Upper lobe of left lung (tissue), 6 donors: ENCODE data around the gene GNPTAB. TPM values are rescaled to one million over a fixed set of nuclear protein-coding genes. Genes with fewer than 3 reads are reported as not detected.
A peak's percentile ranks its signal among the peaks of the same experiment; 100 is the strongest.

Experiments
- ATAC-seq, 2 donors: fragments of 200-7000 bp; cut with Tn5 transposase; one replicate each; pipeline ENCODE4 v1.9.1; 2022; ENCODE audit warnings: mild to moderate bottlenecking in 2 of 2, moderate library complexity in 2 of 2; ENCODE audit not compliant: low FRiP score in 2 of 2
- DNase-seq, 2 donors: peaks; one replicate each; pipeline ENCODE4 v3.0.0-alpha.2; 2019 to 2020
- H3K27ac ChIP-seq, 4 donors: fragments of 200-600 bp; sonication (generic); one replicate each; pipeline ENCODE4 v1.5.1; 2016 to 2019
- H3K27me3 ChIP-seq, 4 donors: fragments of 200-600 bp; sonication (generic); one replicate each; pipeline ENCODE4 v1.5.1; 2017 to 2019
- H3K36me3 ChIP-seq, 4 donors: fragments of 200-600 bp; sonication (generic); one replicate each; pipeline ENCODE4 v1.5.1; 2016 to 2019
- H3K4me1 ChIP-seq, 4 donors: fragments of 200-600 bp; sonication (generic); one replicate each; pipeline ENCODE4 v1.5.1; 2018 to 2019
- H3K4me3 ChIP-seq, 4 donors: fragments of 200-600 bp; sonication (generic); one replicate each; pipeline ENCODE4 v1.5.1; 2017 to 2019; ENCODE audit warnings: mild to moderate bottlenecking in 2 of 4, moderate library complexity in 1 of 4
- H3K9me3 ChIP-seq, 4 donors: fragments of 200-600 bp; sonication (generic); one replicate each; pipeline ENCODE4 v1.5.1; 2018 to 2019
- CTCF ChIP-seq, 6 experiments: fragments of 450-650 bp in 4 of 6; fragments of 200-600 bp in 2 of 6; sonication (generic) in 2 of 6; IDR thresholded peaks; one replicate each; pipeline ENCODE4 v1.5.1; 2016 to 2019; ENCODE audit warnings: antibody characterized with exemption in 6 of 6
- EP300 ChIP-seq, 4 donors: sonication (generic); formaldehyde crosslinking; IDR thresholded peaks; one replicate each; pipeline ENCODE4 v1.5.1; 2017; ENCODE audit warnings: antibody characterized with exemption in 4 of 4, control low read depth in 2 of 4
- POLR2A ChIP-seq, 4 donors: fragments of 450-650 bp; IDR thresholded peaks; one replicate each; pipeline ENCODE4 v1.5.1; 2016 to 2017; ENCODE audit warnings: antibody characterized with exemption in 4 of 4, mild to moderate bottlenecking in 2 of 4
- POLR2AphosphoS5 ChIP-seq, 2 donors: sonication (generic); formaldehyde crosslinking; IDR thresholded peaks; one replicate each; pipeline ENCODE4 v1.5.1; 2017; ENCODE audit warnings: antibody characterized with exemption in 2 of 2
- WGBS, 2 donors: methylation state at CpG; one replicate each; pipeline ENCODE4 v1.1.5; 2017 to 2018; 5-methylcytosine and 5-hydroxymethylcytosine counted together
- total RNA-seq, 6 donors: library from RNA; depleted of rRNA in 4 of 6; stranded (reverse); fragments of >200 nt in 4 of 6; gene quantifications; one replicate each; pipeline versions ENCODE4 v1.1.0 to v1.2.1, GENCODE V29; 2016 to 2021
- donor health status: DM: no; HTN: no; CAD: no; lungs with moderate emphysema.
- donor health status: DM: no; HTN: yes; CAD: no; lungs with severe emphysema.

The GNPTAB gene
- 10 to 100 TPM; 45.8 to 73.3 (median 57.5) TPM for total RNA-seq

GRCh38 chr12:101830367-101831325 lies at the start of gene GNPTAB:
Gene GNPTAB (minus strand): TSS chr12:101830959. CDS start chr12:101830675, 284 bp downstream.
- Histone ChIP-seq H3K36me3 (no peaks in the 10 kb centered on the region), H3K27ac (peak within 1 kb of the TSS; percentile 82 to 92 (median 86)), H3K27me3 (no peaks in the 10 kb centered on the region), H3K9me3 (no peaks in the 10 kb centered on the region), H3K4me3 (peak within 1 kb of the TSS; percentile 70 to 92 (median 82)), H3K4me1 (peaks cover 18 to 44% (median 27%) of the 10 kb centered on the region in 4 donors)
- TF ChIP-seq POLR2AphosphoS5 (IDR thresholded peaks at IDR 0.05): no peak
- TF ChIP-seq CTCF (IDR thresholded peaks at IDR 0.05): peak; percentile 90 to 99 (median 97)
- peak in 2 of 4 donors; percentile 39 to 81 for TF ChIP-seq POLR2A (IDR thresholded peaks at IDR 0.05)
- TF ChIP-seq EP300 (IDR thresholded peaks at IDR 0.05): no peak
- ATAC-seq (peak; percentile 99), DNase-seq (peak; percentile 96 to 98)
- 0% methylated on average over 17 to 47 of the region's 96 CpGs for WGBS, 2 donors

- Histone ChIP-seq H3K27me3 (no peaks in the 10 kb centered on the region), H3K4me3 (peak overlapping the region; percentile 49 to 99 (median 88)), H3K4me1 (peaks cover 24 to 52% (median 34%) of the 10 kb centered on the region in 4 donors), H3K9me3 (no peaks in the 10 kb centered on the region), H3K27ac (peak overlapping the region; percentile 97 to 100 (median 98)), H3K36me3 (no peaks in the 10 kb centered on the region)
- no peak for ATAC-seq
- no peak for DNase-seq
- TF ChIP-seq POLR2A (IDR thresholded peaks at IDR 0.05) (peak in 1 of 4 donors; percentile 18), EP300 (IDR thresholded peaks at IDR 0.05) (no peak), CTCF (IDR thresholded peaks at IDR 0.05) (no peak)
- 2 to 6% methylated on average over 7 of the region's 7 CpGs for WGBS, 2 donors
These were observed 47.6 kb upstream of the GNPTAB start for GRCh38 chr12:101878243-101878821.

GRCh38 chr12:101877806-101878242 lies 47.1 kb upstream of the GNPTAB start:
- peak; percentile 4 to 15 for ATAC-seq
- Histone ChIP-seq H3K27ac (peak overlapping the region; percentile 97 to 100 (median 98)), H3K36me3 (no peaks in the 10 kb centered on the region), H3K27me3 (no peaks in the 10 kb centered on the region), H3K4me3 (peak overlapping the region; percentile 49 to 99 (median 88)), H3K9me3 (no peaks in the 10 kb centered on the region), H3K4me1 (peaks cover 24 to 50% (median 34%) of the 10 kb centered on the region in 4 donors)
- WGBS, 2 donors: 1% methylated on average over 7 to 15 of the region's 24 CpGs
- TF ChIP-seq CTCF (IDR thresholded peaks at IDR 0.05) (no peak), POLR2A (IDR thresholded peaks at IDR 0.05) (no peak), POLR2AphosphoS5 (IDR thresholded peaks at IDR 0.05) (no peak), EP300 (IDR thresholded peaks at IDR 0.05) (no peak)
- peak in 1 of 2 donors; percentile 43 for DNase-seq

GRCh38 chr12:101876861-101877805 lies 46.4 kb upstream of the GNPTAB start, which contains the start of gene DRAM1:
Gene DRAM1 (plus strand): TSS chr12:101877580. CDS start chr12:101877790, 210 bp downstream.
- DNase-seq (peak; percentile 96 to 98), ATAC-seq (peak; percentile 95 to 96)
- TF ChIP-seq POLR2AphosphoS5 (IDR thresholded peaks at IDR 0.05) (peak; percentile 77 to 85), CTCF (IDR thresholded peaks at IDR 0.05) (peak in 1 of 6 experiments; percentile 19), POLR2A (IDR thresholded peaks at IDR 0.05) (peak in 3 of 4 donors; percentile 84 to 95 (median 89)), EP300 (IDR thresholded peaks at IDR 0.05) (peak in 1 of 4 donors; percentile 18)
- 1 to 6% methylated on average over 4 to 64 of the region's 105 CpGs for WGBS, 2 donors
- peak within 1 kb of the TSS; percentile 49 to 99 (median 88) for H3K4me3 ChIP-seq
- H3K9me3 ChIP-seq: no peaks in the 10 kb centered on the region
- H3K27me3 ChIP-seq: no peaks in the 10 kb centered on the region
- no peaks in the 10 kb centered on the region for H3K36me3 ChIP-seq
- peak within 1 kb of the TSS; percentile 97 to 100 (median 98) for H3K27ac ChIP-seq
- peaks cover 20 to 50% (median 32%) of the 10 kb centered on the region in 4 donors for H3K4me1 ChIP-seq
